ENCODE results near the gene OR11H6. TPM values are rescaled to one million over a fixed set of nuclear protein-coding genes. Genes with fewer than 3 reads are reported as not detected.
"Not testable (repeated sequence)": the region's sequence is repeated elsewhere in the genome, so short reads cannot be mapped to it uniquely, and the experiment has no call there.

Gene OR11H6
- total RNA-seq = not detected

- ATAC-seq (ENCODE audit: low FRiP score) = no peak
- no peak for DNase-seq (ENCODE audit: low spot score)
- TF ChIP-seq CTCF (IDR thresholded peaks at IDR 0.05) = no peak
These were observed at the start of gene OR11H6 for GRCh38 chr14:20223410-20223809. Gene OR11H6, plus strand, starts transcription at chr14:20223710. Its CDS starts 0 bp downstream, at chr14:20223710.

GRCh38 chr14:20174205-20174604 is 49.3 kb upstream of the OR11H6 start:
- not testable (repeated sequence) for ATAC-seq (ENCODE audit: low FRiP score); DNase-seq (ENCODE audit: low spot score)

- DNase-seq (ENCODE audit: low spot score) = no peak
- ATAC-seq (ENCODE audit: low FRiP score) = no peak
- no peak for TF ChIP-seq CTCF (IDR thresholded peaks at IDR 0.05)
These were observed 47.2 kb upstream of the OR11H6 start for GRCh38 chr14:20176330-20176729.

GRCh38 chr14:20177433-20177974 is 46.0 kb upstream of the OR11H6 start:
- no peak for ATAC-seq (ENCODE audit: low FRiP score)
- TF ChIP-seq CTCF (IDR thresholded peaks at IDR 0.05) = no peak
- no peak for DNase-seq (ENCODE audit: low spot score)

GRCh38 chr14:20179218-20179617 is 44.3 kb upstream of the OR11H6 start:
- no peak for ATAC-seq (ENCODE audit: low FRiP score)
- no peak for DNase-seq (ENCODE audit: low spot score)
- TF ChIP-seq CTCF (IDR thresholded peaks at IDR 0.05) = no peak

GRCh38 chr14:20179880-20180279 is 43.6 kb upstream of the OR11H6 start:
- ATAC-seq (ENCODE audit: low FRiP score) (no peak), DNase-seq (ENCODE audit: low spot score) (no peak)
- TF ChIP-seq CTCF (IDR thresholded peaks at IDR 0.05) = no peak

GRCh38 chr14:20180486-20180885 is 43.0 kb upstream of the OR11H6 start:
- TF ChIP-seq CTCF (IDR thresholded peaks at IDR 0.05) = no peak
- DNase-seq (ENCODE audit: low spot score) (no peak), ATAC-seq (ENCODE audit: low FRiP score) (no peak)

GRCh38 chr14:20184181-20184580 is 39.3 kb upstream of the OR11H6 start:
- no peak for DNase-seq (ENCODE audit: low spot score)
- no peak for TF ChIP-seq CTCF (IDR thresholded peaks at IDR 0.05)
- no peak for ATAC-seq (ENCODE audit: low FRiP score)

Data from omental fat pad (tissue), 4 donors.